ENCODE data around the gene MYO18B.
A peak's percentile ranks its signal among the peaks of the same experiment; 100 is the strongest.

Gene MYO18B

DNA sequence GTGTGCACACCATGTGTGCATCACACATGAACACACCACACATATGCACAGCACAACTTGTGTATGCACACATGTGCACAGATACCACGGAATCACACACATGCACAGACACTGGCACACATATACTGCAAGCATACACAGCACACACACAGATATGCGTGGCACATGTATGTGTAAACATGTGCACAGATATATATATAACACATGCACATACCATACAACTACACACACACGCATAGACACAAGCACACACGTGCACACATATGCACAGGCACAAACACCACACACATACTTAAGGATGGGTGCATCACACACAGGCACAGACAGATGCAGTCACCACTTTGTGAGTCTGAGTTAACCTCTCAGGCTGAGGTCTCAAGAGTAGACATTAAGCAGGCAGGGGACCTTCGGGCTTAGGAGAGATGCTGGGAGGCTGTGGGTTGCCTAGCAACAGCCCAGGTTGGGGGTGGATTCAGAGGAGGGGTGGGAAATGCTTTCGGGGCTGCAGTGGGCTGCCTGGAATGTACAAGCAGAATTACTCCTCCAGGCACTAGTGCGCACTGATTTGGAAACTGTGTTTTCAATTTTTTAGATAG, 82.9 kb downstream of the MYO18B start:
- no peak for DNase-seq (ENCODE audit: low spot score)

DNA sequence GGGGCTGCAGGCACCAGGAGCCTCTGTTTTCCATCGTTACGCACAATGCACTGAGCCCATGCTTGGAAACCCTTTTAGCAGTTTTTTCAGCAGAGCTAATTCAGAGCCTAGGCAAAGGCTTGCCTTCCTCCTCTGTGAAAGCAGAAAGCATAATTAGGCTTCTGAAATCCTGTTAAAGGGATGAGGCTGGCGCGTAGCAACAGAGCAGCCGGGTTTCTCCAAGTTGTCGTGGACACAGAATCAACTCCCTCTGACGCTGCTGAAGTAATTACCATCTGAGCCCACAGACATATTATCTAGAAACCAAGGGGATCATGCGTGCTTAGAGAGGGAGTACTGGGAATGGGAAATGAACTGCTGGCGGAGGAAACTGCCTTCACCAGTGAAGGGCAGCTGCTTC, 85.4 kb downstream of the MYO18B start:
- no peak for DNase-seq (ENCODE audit: low spot score)

DNA sequence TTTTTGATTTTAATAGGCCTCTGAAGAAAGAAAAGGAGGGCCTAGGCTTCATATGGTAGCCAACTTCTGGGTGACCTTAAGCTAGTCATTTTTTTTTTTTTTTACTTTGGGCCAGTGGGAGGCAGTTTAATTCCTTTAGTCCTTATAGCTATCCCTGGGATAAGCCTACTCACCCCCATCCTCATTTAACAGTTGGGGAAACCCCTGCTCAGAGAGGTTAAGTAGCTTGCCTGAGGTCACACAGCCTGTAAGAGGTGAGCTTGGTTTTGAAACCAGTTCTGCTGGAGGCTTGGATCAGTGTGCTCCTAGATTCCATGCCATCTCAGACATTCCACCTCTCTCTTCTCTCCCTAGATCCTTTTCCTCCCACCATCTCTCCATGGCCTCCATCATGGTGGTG, 86.4 kb downstream of the MYO18B start:
- no peak for DNase-seq (ENCODE audit: low spot score)

DNA sequence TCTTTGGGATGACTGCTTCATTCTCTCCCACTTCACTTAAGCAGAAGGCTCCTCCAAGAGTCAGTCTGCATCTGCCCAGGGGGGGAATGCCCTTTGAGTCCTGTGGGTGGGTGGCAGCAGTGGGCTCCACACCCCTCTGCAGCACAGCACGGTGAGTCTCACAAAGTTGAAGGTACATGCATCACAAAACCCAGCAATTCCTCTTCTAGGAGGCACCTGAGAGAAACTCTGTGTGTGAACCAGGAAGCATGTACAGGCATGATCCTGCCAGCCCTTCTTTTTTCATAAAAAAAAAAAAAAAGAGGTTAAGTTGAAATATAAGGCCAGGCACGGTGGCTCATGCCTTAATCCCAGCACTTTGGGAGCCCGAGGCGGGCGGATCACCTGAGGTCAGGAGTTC, 87.2 kb downstream of the MYO18B start:
- DNase-seq (ENCODE audit: low spot score): no peak

DNA sequence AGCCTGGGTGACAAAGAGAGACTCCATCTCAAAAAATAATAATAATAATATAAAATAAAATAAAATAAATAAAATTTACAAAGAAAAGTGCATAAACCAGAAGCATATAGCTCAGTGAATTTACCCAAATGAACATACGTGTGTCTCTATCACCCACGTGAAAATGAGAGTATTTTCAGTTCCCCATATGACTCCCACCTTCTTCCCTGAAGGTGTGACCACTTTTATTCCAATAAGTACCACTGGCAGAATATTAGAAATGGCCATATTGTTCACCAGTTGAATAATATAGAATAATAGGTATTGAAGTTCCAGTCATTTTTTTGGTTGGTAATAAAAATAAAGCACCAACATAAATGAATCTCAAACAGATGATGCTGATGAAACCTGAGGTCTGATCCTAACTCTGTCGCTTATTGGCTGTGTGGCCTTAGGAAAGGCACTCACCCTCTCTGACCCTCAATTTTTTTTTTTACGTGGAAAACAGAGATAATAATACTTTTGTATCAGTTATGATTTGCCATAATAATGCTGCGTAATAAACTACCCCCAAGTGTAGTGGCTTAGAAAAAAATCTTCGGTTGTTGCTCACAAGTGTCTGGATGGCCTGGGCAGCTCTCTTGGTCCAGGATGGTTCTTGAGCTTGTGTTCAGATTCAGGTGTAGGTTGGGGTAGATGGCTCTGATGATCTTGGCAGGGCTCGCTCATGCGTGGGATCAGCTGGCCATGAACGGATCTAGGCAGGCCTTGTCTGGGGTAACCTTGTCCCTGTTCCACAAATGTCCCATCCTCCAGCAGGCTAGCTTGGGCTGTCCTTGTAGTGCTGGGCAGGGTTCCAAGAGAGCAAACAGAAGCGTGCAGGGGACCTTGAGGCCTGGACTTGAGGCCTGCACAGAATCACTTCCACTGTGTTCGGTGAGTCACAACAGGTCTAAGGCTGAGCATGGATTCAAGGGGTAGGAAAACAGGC, 88.1 kb downstream of the MYO18B start:
- no peak for DNase-seq (ENCODE audit: low spot score)

DNA sequence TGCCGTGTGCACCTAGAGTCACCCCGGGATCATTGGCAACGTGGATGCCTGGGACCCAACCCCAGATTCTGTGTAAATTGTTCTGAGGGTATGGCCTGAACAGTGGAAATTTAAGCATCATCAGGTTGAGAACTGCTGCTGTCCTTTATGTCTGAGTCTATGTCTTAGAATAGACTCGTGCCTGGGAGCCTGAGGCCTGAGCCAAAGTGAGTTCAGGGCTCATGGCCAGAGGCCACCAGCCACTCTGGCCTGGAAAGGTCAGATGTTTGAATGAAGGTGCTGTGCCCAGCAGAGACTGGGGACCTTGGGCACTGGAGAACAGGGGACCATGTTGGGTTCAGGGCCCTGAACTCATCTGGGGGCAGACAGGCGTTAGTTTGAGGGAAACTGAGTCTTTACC, 91.1 kb downstream of the MYO18B start:
- DNase-seq (ENCODE audit: low spot score): no peak

DNA sequence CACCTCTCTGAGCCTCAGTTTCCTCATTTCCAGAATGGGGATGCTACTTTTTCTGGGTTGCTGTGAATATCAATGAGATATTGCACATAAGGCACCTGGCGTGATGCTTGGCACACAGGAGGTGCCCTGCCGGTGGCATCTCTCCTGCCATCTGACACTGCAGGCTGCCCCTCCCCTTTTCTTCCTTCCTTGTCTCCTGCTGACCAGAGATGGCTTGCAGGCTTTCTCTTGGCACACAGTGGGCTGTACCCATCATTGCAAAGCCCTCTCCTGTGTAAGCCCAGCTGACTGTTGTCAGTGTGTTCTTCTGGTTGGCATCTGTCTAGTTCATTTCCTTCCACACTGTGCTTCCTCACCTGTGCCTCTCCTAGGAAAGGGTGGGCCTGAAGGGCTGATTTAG, 91.7 kb downstream of the MYO18B start:
- no peak for DNase-seq (ENCODE audit: low spot score)

DNA sequence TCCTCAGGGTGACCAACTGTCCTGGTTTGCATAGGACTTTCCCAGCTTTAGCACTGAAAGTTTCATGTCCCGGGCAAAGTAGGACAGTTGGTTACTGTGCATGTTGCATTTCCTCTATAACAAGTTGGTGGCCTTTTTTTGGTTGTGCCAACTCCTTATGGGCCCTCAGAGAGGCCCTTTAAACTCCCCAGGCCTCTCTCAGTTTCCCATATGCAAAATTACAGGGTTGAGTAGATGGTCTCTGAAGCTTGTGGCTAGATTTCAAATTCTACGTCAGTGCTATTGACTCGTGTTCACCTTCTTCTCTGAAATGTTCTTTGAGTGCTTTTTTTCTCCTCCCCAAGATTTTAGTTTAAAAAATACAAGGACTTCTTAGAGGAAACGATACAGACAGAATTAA, 92.5 kb downstream of the MYO18B start:
- DNase-seq (ENCODE audit: low spot score): no peak

DNA sequence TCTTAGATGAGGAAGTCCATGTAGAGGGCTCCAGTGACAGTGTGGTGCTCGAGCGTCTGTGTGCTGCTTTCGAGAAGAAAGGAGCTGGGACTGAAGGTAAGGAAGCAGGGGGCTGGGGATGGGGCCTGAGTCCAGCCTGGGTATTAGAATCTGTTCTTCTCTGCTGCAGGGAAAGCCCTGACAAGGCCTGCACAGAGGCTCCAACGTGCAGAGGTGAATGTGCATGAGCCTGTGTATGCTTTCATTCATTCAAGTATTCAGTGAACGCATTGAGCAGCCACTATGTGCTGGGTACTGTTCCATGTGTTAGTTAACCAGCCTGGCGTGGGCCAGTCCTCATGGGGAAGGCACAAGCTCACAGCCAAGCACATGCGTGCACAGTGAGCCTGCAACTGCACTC, 93.4 kb downstream of the MYO18B start:
- no peak for DNase-seq (ENCODE audit: low spot score)

DNA sequence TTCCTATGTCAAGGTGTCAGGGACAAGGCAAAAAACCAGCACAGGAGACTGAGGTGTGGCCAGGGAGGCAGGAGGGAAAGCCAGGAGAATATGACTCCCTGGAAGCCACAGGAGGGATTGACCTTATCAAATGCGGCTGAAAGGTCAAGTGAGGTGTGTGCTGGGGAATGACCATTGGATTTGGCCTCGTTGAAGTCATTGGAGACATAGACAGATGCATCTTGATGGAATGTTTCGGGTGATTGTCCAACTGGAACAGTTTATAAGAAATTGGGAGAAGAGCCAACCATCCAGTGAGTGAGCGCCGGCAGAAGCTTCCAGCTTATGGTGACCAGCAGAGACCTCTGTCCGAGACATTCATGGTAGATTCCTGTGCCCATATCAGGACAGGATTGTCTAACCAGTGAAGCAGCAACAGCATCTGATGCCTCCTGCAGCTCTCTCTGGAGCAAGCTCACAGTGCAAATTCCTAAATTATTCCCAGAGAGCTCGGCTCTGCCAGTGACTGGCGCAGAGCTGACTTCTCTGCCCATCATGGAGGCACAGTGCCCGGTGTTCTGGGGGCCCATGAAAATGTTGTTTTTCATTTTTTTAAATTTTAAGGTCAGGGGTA, 95.4 kb downstream of the MYO18B start:
- DNase-seq (ENCODE audit: low spot score): no peak

DNA sequence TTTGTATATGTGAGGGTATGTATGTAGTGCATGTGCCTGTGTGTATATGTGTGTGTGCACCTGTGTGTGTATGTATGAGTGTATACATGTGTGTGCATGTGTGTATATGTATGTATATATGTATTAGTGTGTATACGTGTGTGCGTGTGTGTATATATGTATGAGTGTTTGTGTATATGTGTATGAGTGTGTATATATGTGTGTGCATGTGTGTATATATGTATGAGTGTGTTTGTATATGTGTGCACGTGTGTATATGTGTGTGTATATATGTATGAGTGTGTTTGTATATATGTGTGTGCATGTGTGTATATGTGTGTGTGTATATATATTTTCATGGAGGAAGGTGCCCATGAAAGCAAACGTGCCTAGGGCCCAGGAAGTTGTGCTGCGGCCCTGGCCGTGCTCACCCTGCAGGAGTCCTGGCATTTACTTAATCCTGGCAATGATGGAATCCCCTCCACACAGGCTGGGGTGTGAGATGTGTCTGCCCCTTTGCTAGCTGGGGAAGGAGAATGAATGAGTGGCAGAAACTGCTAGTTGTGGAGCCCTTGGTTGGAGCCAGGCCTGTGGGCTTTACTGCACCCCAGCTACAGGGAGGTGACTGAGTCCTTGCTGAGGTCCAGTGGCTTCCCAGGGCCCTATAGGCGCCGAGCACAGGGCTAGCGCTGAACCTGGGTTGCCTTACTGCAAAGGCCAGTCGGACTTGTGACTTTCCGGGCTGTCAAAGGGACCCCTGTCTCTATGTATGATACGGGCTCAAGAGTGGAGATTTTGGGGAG, 97.2 kb downstream of the MYO18B start:
- no peak for DNase-seq (ENCODE audit: low spot score)

DNA sequence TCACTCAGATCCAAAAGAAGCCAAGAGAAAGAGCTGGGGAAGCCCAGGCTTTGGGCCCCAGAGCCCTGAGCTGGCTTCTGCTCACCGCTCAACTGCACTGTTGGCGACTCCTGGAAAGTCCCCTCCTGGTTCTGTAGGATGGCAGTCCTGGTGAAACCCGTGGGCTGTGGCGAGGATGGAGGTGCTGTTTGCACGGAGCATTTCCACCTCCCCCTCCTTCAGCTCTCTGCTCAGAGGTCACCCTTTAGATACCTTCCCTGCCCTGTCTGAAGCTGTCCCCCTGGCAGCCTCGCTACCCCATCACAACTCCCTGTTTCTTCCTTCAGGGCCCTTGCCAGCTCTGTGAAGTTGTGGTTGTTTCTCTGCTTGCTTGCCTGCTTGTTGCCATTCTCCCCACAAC, 97.8 kb downstream of the MYO18B start:
- no peak for DNase-seq (ENCODE audit: low spot score)

DNA sequence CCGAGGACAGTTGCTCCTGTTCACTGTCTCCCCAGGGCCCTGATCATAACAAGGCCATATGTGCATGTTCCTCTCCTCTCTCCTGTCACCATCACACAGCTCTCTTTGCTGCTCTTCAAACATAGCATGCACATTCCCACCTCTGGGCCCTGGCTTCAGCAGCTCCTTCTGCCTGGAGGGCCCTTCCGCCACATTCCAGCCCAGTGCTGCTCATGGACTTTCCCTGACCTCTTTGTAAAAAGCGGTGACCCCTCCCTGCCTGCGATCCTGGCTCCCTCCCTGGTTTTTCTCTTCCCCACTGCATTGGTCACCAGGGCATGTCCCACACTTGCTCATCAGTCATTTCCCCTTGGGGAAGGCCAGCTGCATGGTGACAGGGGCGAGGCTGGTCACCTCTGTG, 98.2 kb downstream of the MYO18B start:
- no peak for DNase-seq (ENCODE audit: low spot score)

DNA sequence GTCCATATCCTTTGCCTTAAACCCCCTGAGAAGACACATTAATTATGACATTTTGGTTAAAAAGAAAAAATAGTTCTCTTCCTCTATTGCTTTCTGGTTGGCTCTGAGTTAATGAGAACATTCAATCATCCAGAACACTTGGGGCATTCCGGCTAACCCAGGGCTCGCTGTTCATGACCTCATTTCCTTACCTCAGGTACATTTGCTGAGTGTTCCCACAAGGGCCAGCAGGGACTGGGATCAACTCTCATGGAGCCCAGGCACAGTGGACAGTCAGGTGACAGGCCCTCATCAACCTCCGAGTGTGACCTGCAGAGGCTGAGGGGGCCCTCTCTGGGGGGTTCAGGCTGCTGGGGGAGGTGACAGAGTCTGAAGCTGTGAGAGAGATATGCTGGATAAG, 98.9 kb downstream of the MYO18B start:
- no peak for DNase-seq (ENCODE audit: low spot score)

DNA sequence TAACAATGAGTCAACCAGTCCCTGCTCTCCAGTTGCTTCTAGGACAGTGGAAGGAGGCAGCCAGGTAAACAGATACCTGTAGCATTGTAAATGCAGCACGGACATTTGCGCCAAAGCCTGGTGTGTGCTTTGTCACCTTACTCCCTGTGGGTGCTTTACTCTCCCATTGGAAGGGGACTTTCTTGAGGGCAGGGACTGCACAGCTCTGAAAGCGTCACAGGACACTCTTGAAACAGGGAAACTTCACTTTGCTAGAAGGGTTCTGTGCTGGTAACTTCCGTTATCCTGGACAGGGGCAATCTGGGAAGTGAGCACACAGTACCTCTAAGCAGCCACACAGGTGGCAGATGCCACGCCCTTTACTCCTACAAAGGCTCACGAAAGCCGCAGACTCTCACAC, 99.8 kb downstream of the MYO18B start:
- no peak for DNase-seq (ENCODE audit: low spot score)

DNA sequence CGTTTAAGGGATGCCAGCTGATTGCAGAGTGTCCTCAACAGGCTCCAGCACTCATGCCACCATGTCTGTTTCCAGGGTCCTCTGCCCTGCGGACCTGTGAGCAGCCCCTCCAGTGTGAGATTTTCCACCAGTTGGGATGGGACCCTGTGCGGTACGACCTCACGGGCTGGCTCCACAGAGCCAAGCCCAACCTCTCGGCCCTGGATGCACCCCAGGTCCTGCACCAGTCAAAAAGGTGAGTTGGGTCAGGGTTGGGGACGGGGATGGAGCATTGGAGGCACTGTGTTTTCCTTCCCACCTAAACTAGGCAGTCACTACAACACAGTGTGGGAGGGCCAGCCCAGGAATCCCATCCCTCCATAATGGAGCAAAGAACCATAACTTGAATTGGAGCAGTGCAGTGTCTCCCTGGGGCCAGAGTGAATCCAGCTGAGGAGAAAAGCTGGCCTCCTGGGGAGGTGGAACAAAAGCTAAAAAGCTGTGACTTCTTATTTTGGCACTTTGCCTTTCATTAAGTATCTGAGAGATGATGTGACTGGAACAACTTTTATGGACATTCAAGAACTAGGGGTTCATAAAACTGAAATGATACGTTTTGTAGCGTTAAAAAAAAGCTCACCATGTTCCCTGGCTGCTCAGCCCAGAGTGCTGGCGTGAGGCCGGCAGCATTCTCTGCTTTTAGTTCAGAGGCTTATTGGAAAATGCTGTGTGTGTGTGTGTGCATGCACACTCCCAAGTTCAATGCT, 101.8 kb downstream of the MYO18B start:
- DNase-seq (ENCODE audit: low spot score): no peak

DNA sequence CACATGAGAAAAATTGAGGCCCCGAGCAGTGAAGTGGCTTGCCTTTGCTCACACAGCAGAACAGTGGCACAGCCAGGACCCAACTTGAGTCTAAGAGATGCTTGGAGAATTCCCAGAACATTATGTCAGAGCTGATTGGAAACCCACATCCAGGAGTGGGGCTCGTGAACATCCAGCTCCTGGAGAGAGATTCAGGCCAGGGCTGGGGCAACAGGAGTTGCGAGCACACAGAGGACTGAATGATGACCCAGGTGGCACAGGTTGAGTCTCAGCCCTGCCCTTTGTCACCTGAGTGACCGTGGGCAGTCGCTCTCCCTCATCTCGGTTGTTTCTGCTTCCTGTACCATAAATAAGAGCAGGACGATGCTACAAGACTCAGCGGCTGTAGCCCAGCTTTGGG, 102.6 kb downstream of the MYO18B start:
- peak; percentile 3 for DNase-seq (ENCODE audit: low spot score)

DNA sequence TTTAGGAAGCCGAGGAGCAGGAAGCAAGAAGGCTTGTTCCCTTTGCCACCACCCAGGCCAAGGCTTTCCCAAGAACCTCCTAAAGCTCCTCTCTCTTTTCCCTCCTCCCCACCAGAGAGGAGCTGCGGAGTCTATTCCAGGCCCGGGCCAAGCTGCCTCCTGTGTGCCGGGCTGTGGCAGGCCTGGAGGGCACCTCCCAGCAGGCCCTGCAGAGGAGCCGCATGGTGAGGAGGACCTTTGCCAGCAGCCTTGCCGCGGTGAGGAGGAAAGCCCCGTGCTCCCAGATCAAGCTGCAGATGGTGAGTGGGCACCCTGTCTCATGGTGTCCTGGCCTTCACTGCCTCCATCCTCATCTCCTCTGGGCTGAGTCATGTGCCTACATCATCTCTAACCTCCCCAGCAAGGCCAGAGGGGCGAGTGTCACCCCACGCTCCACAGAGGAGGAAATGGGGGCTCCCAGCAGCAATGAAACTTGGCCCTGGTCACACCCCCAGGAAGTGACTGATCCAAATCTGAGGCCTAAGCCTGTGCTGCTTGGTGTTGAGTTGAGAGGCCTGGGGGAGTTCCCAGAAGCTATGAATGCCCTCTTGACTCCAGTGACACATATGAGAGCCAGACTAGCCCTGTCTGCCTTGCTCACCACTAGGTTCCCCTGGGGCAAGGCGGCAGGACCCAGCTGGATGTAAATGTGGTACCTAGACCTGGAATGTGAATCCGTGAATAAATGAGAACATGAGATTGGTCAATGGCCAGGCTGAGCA, 104.2 kb downstream of the MYO18B start:
- no peak for DNase-seq (ENCODE audit: low spot score)

DNA sequence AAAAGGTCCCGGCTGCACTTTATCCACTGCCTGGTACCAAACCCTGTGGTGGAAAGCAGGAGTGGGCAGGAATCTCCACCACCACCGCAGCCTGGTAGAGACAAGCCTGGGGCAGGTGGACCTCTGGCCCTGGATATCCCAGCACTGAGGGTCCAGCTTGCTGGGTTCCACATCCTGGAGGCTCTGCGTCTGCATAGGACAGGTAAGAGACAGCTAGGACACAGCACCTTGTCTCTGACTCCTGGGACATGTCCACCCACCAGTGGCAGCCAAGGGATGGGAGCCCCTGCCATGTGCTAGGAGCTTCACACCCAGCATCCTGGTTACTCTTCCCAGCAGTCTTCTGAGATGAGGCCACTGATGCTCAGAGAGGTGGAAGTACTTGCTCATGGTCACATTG, 105.5 kb downstream of the MYO18B start:
- DNase-seq (ENCODE audit: low spot score): peak; percentile 5

DNA sequence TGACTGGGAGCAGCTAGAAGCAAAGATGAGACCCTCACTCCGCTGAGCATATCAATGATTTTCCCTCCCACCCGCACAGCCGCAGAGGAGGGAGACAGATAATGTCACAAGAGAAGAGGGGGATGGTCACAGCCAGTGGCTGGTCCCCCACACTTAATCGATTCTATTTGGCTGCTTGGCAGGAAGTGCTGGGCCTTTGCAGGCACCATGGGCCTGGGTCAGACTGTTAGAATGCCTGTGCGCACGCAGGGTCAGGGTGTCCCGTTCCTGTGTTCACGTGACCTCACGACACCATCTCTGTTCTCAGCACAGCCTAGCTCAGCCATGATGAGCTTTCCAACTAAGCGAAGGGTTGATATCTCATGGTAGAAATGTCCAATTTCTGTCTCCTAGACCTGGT, 107.0 kb downstream of the MYO18B start:
- DNase-seq (ENCODE audit: low spot score): no peak

DNA sequence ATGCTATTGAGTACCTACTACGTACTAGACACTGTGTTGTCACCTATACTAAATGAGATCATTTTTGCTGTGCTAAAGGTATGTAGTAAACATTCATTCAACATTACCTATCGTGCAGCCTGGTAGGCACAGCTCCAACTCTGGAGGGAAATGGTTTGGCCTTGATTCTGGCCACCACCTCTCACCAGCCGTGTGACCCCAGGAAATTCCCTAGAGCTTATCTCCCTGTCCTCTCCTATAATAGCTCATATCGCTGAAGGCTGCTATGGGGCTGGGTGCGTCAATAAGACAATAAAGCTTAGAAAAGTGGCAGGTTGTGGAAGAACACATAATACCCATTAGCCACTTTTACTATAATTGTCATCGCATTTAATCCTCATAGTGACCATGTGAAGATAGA, 107.5 kb downstream of the MYO18B start:
- peak; percentile 1 for DNase-seq (ENCODE audit: low spot score)
